ENCODE measurements around the gene F8.
"Not testable (repeated sequence)": the region's sequence is repeated elsewhere in the genome, so short reads cannot be mapped to it uniquely, and the experiment has no call there.

The F8 gene

GRCh38 chrX:154988719-154989118 lies 33.8 kb downstream of the F8 start:
- Histone ChIP-seq H3K36me3 (ENCODE audit: control insufficient read depth in 1 of 2, insufficient read depth in 2 of 2, low read length in 2 of 2) (no peaks in the 10 kb centered on the region), H3K9ac (ENCODE audit: low read depth in 1 of 2, low read length in 2 of 2) (no peak overlapping the region), H3K9me3 (ENCODE audit: control insufficient read depth in 1 of 2, low read length in 2 of 2) (no peaks in the 10 kb centered on the region), H3K4me3 (ENCODE audit: low read depth in 1 of 2, low read length in 2 of 2) (no peak overlapping the region), H3K4me1 (ENCODE audit: control insufficient read depth in 1 of 2, insufficient read depth in 2 of 2, low read length in 2 of 2) (no peaks in the 10 kb centered on the region), H3K27ac (ENCODE audit: low read depth, low read length) (no peak overlapping the region), H3K27me3 (ENCODE audit: control insufficient read depth in 1 of 2, insufficient read depth in 2 of 2, low read length in 2 of 2) (no peaks in the 10 kb centered on the region)

- H3K36me3 ChIP-seq (ENCODE audit: control insufficient read depth in 1 of 2, insufficient read depth in 2 of 2, low read length in 2 of 2) = no peaks in the 10 kb centered on the region
- no peak overlapping the region for H3K27ac ChIP-seq (ENCODE audit: low read depth, low read length)
- no peak overlapping the region for H3K4me3 ChIP-seq (ENCODE audit: low read depth in 1 of 2, low read length in 2 of 2)
- H3K9ac ChIP-seq (ENCODE audit: low read depth in 1 of 2, low read length in 2 of 2) = no peak overlapping the region
- H3K4me1 ChIP-seq (ENCODE audit: control insufficient read depth in 1 of 2, insufficient read depth in 2 of 2, low read length in 2 of 2) = no peaks in the 10 kb centered on the region
- no peaks in the 10 kb centered on the region for H3K27me3 ChIP-seq (ENCODE audit: control insufficient read depth in 1 of 2, insufficient read depth in 2 of 2, low read length in 2 of 2)
- no peaks in the 10 kb centered on the region for H3K9me3 ChIP-seq (ENCODE audit: control insufficient read depth in 1 of 2, low read length in 2 of 2)
Observed at GRCh38 chrX:154987940-154988339, 34.6 kb downstream of the F8 start.

GRCh38 chrX:154986826-154987575 lies 35.5 kb downstream of the F8 start:
- Histone ChIP-seq H3K9me3 (ENCODE audit: control insufficient read depth in 1 of 2, low read length in 2 of 2) (no peaks in the 10 kb centered on the region), H3K27ac (ENCODE audit: low read depth, low read length) (no peak overlapping the region), H3K9ac (ENCODE audit: low read depth in 1 of 2, low read length in 2 of 2) (no peak overlapping the region), H3K36me3 (ENCODE audit: control insufficient read depth in 1 of 2, insufficient read depth in 2 of 2, low read length in 2 of 2) (no peaks in the 10 kb centered on the region), H3K4me3 (ENCODE audit: low read depth in 1 of 2, low read length in 2 of 2) (no peak overlapping the region), H3K27me3 (ENCODE audit: control insufficient read depth in 1 of 2, insufficient read depth in 2 of 2, low read length in 2 of 2) (no peaks in the 10 kb centered on the region), H3K4me1 (ENCODE audit: control insufficient read depth in 1 of 2, insufficient read depth in 2 of 2, low read length in 2 of 2) (no peaks in the 10 kb centered on the region)

- no peaks in the 10 kb centered on the region for H3K36me3 ChIP-seq (ENCODE audit: control insufficient read depth in 1 of 2, insufficient read depth in 2 of 2, low read length in 2 of 2)
- no peaks in the 10 kb centered on the region for H3K9me3 ChIP-seq (ENCODE audit: control insufficient read depth in 1 of 2, low read length in 2 of 2)
- no peak overlapping the region for H3K27ac ChIP-seq (ENCODE audit: low read depth, low read length)
- peak overlapping the region in 1 of 2 donors; percentile 16 for H3K9ac ChIP-seq (ENCODE audit: low read depth in 1 of 2, low read length in 2 of 2)
- H3K4me1 ChIP-seq (ENCODE audit: control insufficient read depth in 1 of 2, insufficient read depth in 2 of 2, low read length in 2 of 2) = no peaks in the 10 kb centered on the region
- H3K27me3 ChIP-seq (ENCODE audit: control insufficient read depth in 1 of 2, insufficient read depth in 2 of 2, low read length in 2 of 2) = no peaks in the 10 kb centered on the region
- peak overlapping the region; percentile 42 to 62 for H3K4me3 ChIP-seq (ENCODE audit: low read depth in 1 of 2, low read length in 2 of 2)
Observed at GRCh38 chrX:154981116-154981411, 41.5 kb downstream of the F8 start.

GRCh38 chrX:154980330-154981115 lies 42.0 kb downstream of the F8 start:
- Histone ChIP-seq H3K9me3 (ENCODE audit: control insufficient read depth in 1 of 2, low read length in 2 of 2) (no peaks in the 10 kb centered on the region), H3K36me3 (ENCODE audit: control insufficient read depth in 1 of 2, insufficient read depth in 2 of 2, low read length in 2 of 2) (no peaks in the 10 kb centered on the region), H3K4me3 (ENCODE audit: low read depth in 1 of 2, low read length in 2 of 2) (peak overlapping the region; percentile 62 to 67), H3K9ac (ENCODE audit: low read depth in 1 of 2, low read length in 2 of 2) (peak overlapping the region; percentile 16 to 63), H3K27ac (ENCODE audit: low read depth, low read length) (no peak overlapping the region), H3K27me3 (ENCODE audit: control insufficient read depth in 1 of 2, insufficient read depth in 2 of 2, low read length in 2 of 2) (no peaks in the 10 kb centered on the region), H3K4me1 (ENCODE audit: control insufficient read depth in 1 of 2, insufficient read depth in 2 of 2, low read length in 2 of 2) (no peaks in the 10 kb centered on the region)

GRCh38 chrX:154979629-154980028 lies 42.9 kb downstream of the F8 start:
- Histone ChIP-seq H3K9ac (ENCODE audit: low read depth in 1 of 2, low read length in 2 of 2) (no peak overlapping the region), H3K27ac (ENCODE audit: low read depth, low read length) (no peak overlapping the region), H3K4me3 (ENCODE audit: low read depth in 1 of 2, low read length in 2 of 2) (no peak overlapping the region), H3K4me1 (ENCODE audit: control insufficient read depth in 1 of 2, insufficient read depth in 2 of 2, low read length in 2 of 2) (no peaks in the 10 kb centered on the region), H3K27me3 (ENCODE audit: control insufficient read depth in 1 of 2, insufficient read depth in 2 of 2, low read length in 2 of 2) (no peaks in the 10 kb centered on the region), H3K36me3 (ENCODE audit: control insufficient read depth in 1 of 2, insufficient read depth in 2 of 2, low read length in 2 of 2) (no peaks in the 10 kb centered on the region), H3K9me3 (ENCODE audit: control insufficient read depth in 1 of 2, low read length in 2 of 2) (no peaks in the 10 kb centered on the region)

- Histone ChIP-seq H3K27me3 (ENCODE audit: control insufficient read depth in 1 of 2, insufficient read depth in 2 of 2, low read length in 2 of 2) (no peaks in the 10 kb centered on the region), H3K9me3 (ENCODE audit: control insufficient read depth in 1 of 2, low read length in 2 of 2) (no peaks in the 10 kb centered on the region), H3K9ac (ENCODE audit: low read depth in 1 of 2, low read length in 2 of 2) (no peak overlapping the region), H3K27ac (ENCODE audit: low read depth, low read length) (no peak overlapping the region), H3K36me3 (ENCODE audit: control insufficient read depth in 1 of 2, insufficient read depth in 2 of 2, low read length in 2 of 2) (no peaks in the 10 kb centered on the region), H3K4me1 (ENCODE audit: control insufficient read depth in 1 of 2, insufficient read depth in 2 of 2, low read length in 2 of 2) (no peaks in the 10 kb centered on the region), H3K4me3 (ENCODE audit: low read depth in 1 of 2, low read length in 2 of 2) (no peak overlapping the region)
Observed at GRCh38 chrX:154968353-154968752, 54.2 kb downstream of the F8 start.

- Histone ChIP-seq H3K4me3 (ENCODE audit: low read depth in 1 of 2, low read length in 2 of 2) (no peak overlapping the region), H3K27ac (ENCODE audit: low read depth, low read length) (no peak overlapping the region), H3K4me1 (ENCODE audit: control insufficient read depth in 1 of 2, insufficient read depth in 2 of 2, low read length in 2 of 2) (no peaks in the 10 kb centered on the region), H3K9me3 (ENCODE audit: control insufficient read depth in 1 of 2, low read length in 2 of 2) (no peaks in the 10 kb centered on the region), H3K27me3 (ENCODE audit: control insufficient read depth in 1 of 2, insufficient read depth in 2 of 2, low read length in 2 of 2) (no peaks in the 10 kb centered on the region), H3K36me3 (ENCODE audit: control insufficient read depth in 1 of 2, insufficient read depth in 2 of 2, low read length in 2 of 2) (no peaks in the 10 kb centered on the region), H3K9ac (ENCODE audit: low read depth in 1 of 2, low read length in 2 of 2) (no peak overlapping the region)
Observed at GRCh38 chrX:154967603-154968002, 54.9 kb downstream of the F8 start.

- no peaks in the 10 kb centered on the region for H3K4me1 ChIP-seq (ENCODE audit: control insufficient read depth in 1 of 2, insufficient read depth in 2 of 2, low read length in 2 of 2)
- no peaks in the 10 kb centered on the region for H3K36me3 ChIP-seq (ENCODE audit: control insufficient read depth in 1 of 2, insufficient read depth in 2 of 2, low read length in 2 of 2)
- no peak overlapping the region for H3K9ac ChIP-seq (ENCODE audit: low read depth in 1 of 2, low read length in 2 of 2)
- H3K27ac ChIP-seq (ENCODE audit: low read depth, low read length) = no peak overlapping the region
- H3K27me3 ChIP-seq (ENCODE audit: control insufficient read depth in 1 of 2, insufficient read depth in 2 of 2, low read length in 2 of 2) = no peaks in the 10 kb centered on the region
- no peaks in the 10 kb centered on the region for H3K9me3 ChIP-seq (ENCODE audit: control insufficient read depth in 1 of 2, low read length in 2 of 2)
- no peak overlapping the region for H3K4me3 ChIP-seq (ENCODE audit: low read depth in 1 of 2, low read length in 2 of 2)
Observed at GRCh38 chrX:154961947-154962346, 60.6 kb downstream of the F8 start.

GRCh38 chrX:154955799-154956198 lies 66.7 kb downstream of the F8 start:
- H3K36me3 ChIP-seq (ENCODE audit: control insufficient read depth in 1 of 2, insufficient read depth in 2 of 2, low read length in 2 of 2); H3K4me3 ChIP-seq (ENCODE audit: low read depth in 1 of 2, low read length in 2 of 2); H3K27ac ChIP-seq (ENCODE audit: low read depth, low read length); H3K27me3 ChIP-seq (ENCODE audit: control insufficient read depth in 1 of 2, insufficient read depth in 2 of 2, low read length in 2 of 2); H3K9me3 ChIP-seq (ENCODE audit: control insufficient read depth in 1 of 2, low read length in 2 of 2); H3K9ac ChIP-seq (ENCODE audit: low read depth in 1 of 2, low read length in 2 of 2); H3K4me1 ChIP-seq (ENCODE audit: control insufficient read depth in 1 of 2, insufficient read depth in 2 of 2, low read length in 2 of 2): not testable (repeated sequence)

Measured in duodenal mucosa (tissue), 2 donors.